Measurements from ENCODE around the gene ME3. TPM values are rescaled to one million over a fixed set of nuclear protein-coding genes. Genes with fewer than 3 reads are reported as not detected.

ME3 gene
- total and polyA plus RNA-seq, 2 donors (not counting 1 experiment from before 2014, with no cell fraction given), result 1.3 TPM; not detected in 1

- H3K9ac ChIP-seq (ENCODE audit: low read length), result no peak overlapping the region
- no peaks in the 10 kb centered on the region for H3K9me3 ChIP-seq (ENCODE audit: control extremely low read depth in 1 of 3, control insufficient read depth in 2 of 3, insufficient read depth in 1 of 3, low read length in 2 of 3)
- H3K27ac ChIP-seq (ENCODE audit: low read length in 2 of 2), result no peak overlapping the region
- H2AFZ ChIP-seq (ENCODE audit: insufficient read depth, low read depth, low read length, poor library complexity, severe bottlenecking), result no peak overlapping the region
- no peak for DNase-seq
- no peaks in the 10 kb centered on the region for H3K4me1 Mint-ChIP-seq
- H4K20me1 ChIP-seq (ENCODE audit: control insufficient read depth, insufficient read depth, low read length, poor library complexity, severe bottlenecking), result no peaks in the 10 kb centered on the region
- CTCF ChIA-PET, result no interaction called here
- H3K4me3 ChIP-seq (ENCODE audit: control extremely low read depth in 1 of 5, extremely low read depth in 1 of 5, insufficient read depth in 1 of 5, low read depth in 2 of 5, low read length in 4 of 5), result no peak overlapping the region
- no peak overlapping the region for H3K4me3 Mint-ChIP-seq
- TF ChIP-seq EZH2 (IDR thresholded peaks at IDR 0.05; ENCODE audit: borderline replicate concordance, insufficient read depth, low read depth, low read length, poor library complexity, severe bottlenecking), result no peak
- no peak for TF ChIP-seq CTCF (IDR thresholded peaks at IDR 0.05)
- 80% methylated on average over 2 of the region's 2 CpGs for WGBS (ENCODE audit: insufficient coverage)
- H3K4me2 ChIP-seq (replicated peaks; ENCODE audit: low read depth, low read length, poor library complexity, severe bottlenecking), result no peak overlapping the region
- no peaks in the 10 kb centered on the region for H3K36me3 ChIP-seq (replicated peaks in 1 of 2; ENCODE audit: control extremely low read depth in 1 of 2, control insufficient read depth in 1 of 2, extremely low read depth in 1 of 2, insufficient read depth in 2 of 2, low read length in 1 of 2)
- no peaks in the 10 kb centered on the region for H3K27me3 ChIP-seq (replicated peaks in 1 of 4; ENCODE audit: control extremely low read depth in 1 of 4, control insufficient read depth in 3 of 4, insufficient read depth in 4 of 4, low read length in 3 of 4)
- intact Hi-C loops (cut with micrococcal nuclease), result no loop called here
- peaks cover 3% of the 10 kb centered on the region for H3K27me3 Mint-ChIP-seq
- ATAC-seq (ENCODE audit: low read depth), result no peak
- H3K4me1 ChIP-seq (ENCODE audit: control insufficient read depth in 2 of 2, insufficient read depth in 2 of 2, low read length in 2 of 2), result no peaks in the 10 kb centered on the region
- POLR2A ChIA-PET, result no interaction called here
- no peak overlapping the region for H3K27ac Mint-ChIP-seq
- no peaks in the 10 kb centered on the region for H3K79me2 ChIP-seq (ENCODE audit: control insufficient read depth, insufficient read depth, low read length)
- no peaks in the 10 kb centered on the region for H3K9me3 Mint-ChIP-seq (ENCODE audit: insufficient read depth)
Measured at GRCh38 chr11:86681483-86681756, 9.0 kb upstream of the ME3 start.

- DNase-seq (no peak), ATAC-seq (ENCODE audit: low read depth) (no peak)
- Mint-ChIP-seq H3K4me3 (no peak overlapping the region), H3K27ac (no peak overlapping the region), H3K4me1 (no peaks in the 10 kb centered on the region), H3K27me3 (peaks cover 6% of the 10 kb centered on the region), H3K9me3 (ENCODE audit: insufficient read depth) (no peaks in the 10 kb centered on the region)
- intact Hi-C loops (cut with micrococcal nuclease), result no loop called here
- H3K27ac ChIP-seq (ENCODE audit: low read length in 2 of 2), result no peak overlapping the region
- no peak for TF ChIP-seq CTCF (IDR thresholded peaks at IDR 0.05)
- no peak for TF ChIP-seq EZH2 (IDR thresholded peaks at IDR 0.05; ENCODE audit: borderline replicate concordance, insufficient read depth, low read depth, low read length, poor library complexity, severe bottlenecking)
- no peaks in the 10 kb centered on the region for H3K27me3 ChIP-seq (replicated peaks in 1 of 4; ENCODE audit: control extremely low read depth in 1 of 4, control insufficient read depth in 3 of 4, insufficient read depth in 4 of 4, low read length in 3 of 4)
- no peak overlapping the region for H3K4me2 ChIP-seq (replicated peaks; ENCODE audit: low read depth, low read length, poor library complexity, severe bottlenecking)
- ChIA-PET POLR2A (no interaction called here), CTCF (no interaction called here)
- no peaks in the 10 kb centered on the region for H4K20me1 ChIP-seq (ENCODE audit: control insufficient read depth, insufficient read depth, low read length, poor library complexity, severe bottlenecking)
- H3K9ac ChIP-seq (ENCODE audit: low read length), result no peak overlapping the region
- no peak overlapping the region for H2AFZ ChIP-seq (ENCODE audit: insufficient read depth, low read depth, low read length, poor library complexity, severe bottlenecking)
- 65% methylated on average over 3 of the region's 5 CpGs for WGBS (ENCODE audit: insufficient coverage)
- no peaks in the 10 kb centered on the region for H3K36me3 ChIP-seq (replicated peaks in 1 of 2; ENCODE audit: control extremely low read depth in 1 of 2, control insufficient read depth in 1 of 2, extremely low read depth in 1 of 2, insufficient read depth in 2 of 2, low read length in 1 of 2)
- no peaks in the 10 kb centered on the region for H3K9me3 ChIP-seq (ENCODE audit: control extremely low read depth in 1 of 3, control insufficient read depth in 2 of 3, insufficient read depth in 1 of 3, low read length in 2 of 3)
- H3K79me2 ChIP-seq (ENCODE audit: control insufficient read depth, insufficient read depth, low read length), result no peaks in the 10 kb centered on the region
- H3K4me3 ChIP-seq (ENCODE audit: control extremely low read depth in 1 of 5, extremely low read depth in 1 of 5, insufficient read depth in 1 of 5, low read depth in 2 of 5, low read length in 4 of 5), result no peak overlapping the region
- H3K4me1 ChIP-seq (ENCODE audit: control insufficient read depth in 2 of 2, insufficient read depth in 2 of 2, low read length in 2 of 2), result no peaks in the 10 kb centered on the region
Measured at GRCh38 chr11:86680716-86681482, 8.5 kb upstream of the ME3 start.
